MM.1S (cell line): ENCODE data around the gene MYO9A.

Experiments used
- CTCF ChIP-seq: fragments of 300-600 bp; sonication (generic); IDR thresholded peaks from 2 replicates; pipeline ENCODE4 v1.5.1; 2016; ENCODE audit warnings: antibody characterized with exemption, low read length, mixed read lengths
- EZH2 ChIP-seq: fragments of 300-600 bp; sonication (generic); optimal IDR thresholded peaks from 2 replicates; pipeline ENCODE3; 2017; ENCODE audit warnings: low read depth, mild to moderate bottlenecking, antibody characterized with exemption, low read length, mixed read lengths

- TF ChIP-seq EZH2 (no peak), CTCF (no peak)
Measured at GRCh38 chr15:71921191-71921590, 196.8 kb downstream of the MYO9A start.
